Measurements from ENCODE around the gene UGT1A10.

Gene UGT1A10

GRCh38 chr2:233811087-233811486 is 174.8 kb downstream of the UGT1A10 start:
- no peak for DNase-seq

DNA sequence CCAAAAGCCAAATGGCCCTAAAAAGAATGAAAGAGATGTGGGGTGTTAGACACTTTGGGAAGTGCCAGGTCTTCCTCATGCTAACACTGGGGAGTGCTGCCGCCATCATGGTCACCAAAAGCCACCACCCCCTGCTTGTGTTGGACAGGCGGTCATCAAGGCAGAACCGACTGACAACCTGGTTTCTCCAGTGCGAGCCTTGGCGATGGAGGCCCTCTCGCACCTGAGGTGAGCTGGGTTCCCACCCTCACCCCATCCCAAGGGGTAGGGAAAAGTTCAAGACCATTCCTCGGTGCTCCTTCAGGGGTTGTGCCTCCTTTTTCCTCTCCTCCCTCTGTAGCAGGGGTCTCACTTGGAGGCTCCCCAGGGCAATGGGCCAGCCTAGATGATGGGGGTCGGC is 175.5 kb downstream of the UGT1A10 start:
- DNase-seq = no peak

DNA sequence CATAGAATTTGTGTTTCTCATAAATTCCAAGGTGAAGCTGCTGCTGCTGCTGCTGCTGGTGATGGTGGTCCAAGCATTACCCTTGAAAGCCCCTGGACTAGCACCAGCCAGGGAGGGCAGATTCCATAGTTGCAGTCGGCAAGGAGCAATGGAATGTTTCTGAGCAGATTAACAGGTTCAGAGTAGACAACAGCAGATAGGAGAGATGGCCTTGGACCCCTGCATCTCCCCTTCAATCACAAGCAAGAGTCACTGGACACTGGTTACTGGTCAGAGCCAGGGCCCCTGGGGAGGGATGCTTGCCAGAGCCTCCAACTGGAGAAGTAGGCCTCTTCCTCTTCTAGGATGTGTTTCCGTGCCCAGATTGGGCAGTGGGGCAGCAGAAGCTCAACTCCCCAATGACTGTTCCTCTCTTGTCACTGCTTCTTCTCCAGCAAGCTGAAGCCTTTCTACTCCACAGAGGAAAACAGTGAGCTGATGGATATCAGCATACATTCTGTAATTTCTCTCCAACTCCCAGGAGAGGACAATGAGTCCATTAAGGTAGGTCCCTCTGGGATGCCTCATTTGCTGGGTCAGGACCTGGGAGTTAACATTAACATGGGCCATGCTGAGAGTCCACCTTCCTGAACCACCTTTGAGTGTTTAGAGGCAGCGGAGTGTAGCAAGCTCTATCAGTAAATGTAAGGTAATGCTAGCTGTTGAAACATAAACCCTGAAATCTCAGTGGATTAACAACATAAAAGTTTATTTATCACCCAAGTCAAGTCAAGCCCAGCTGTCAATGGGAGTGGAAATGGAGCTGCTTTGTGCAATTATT is 177.2 kb downstream of the UGT1A10 start:
- no peak for DNase-seq

GRCh38 chr2:233814056-233814835 is 178.0 kb downstream of the UGT1A10 start:
- DNase-seq = no peak

DNA sequence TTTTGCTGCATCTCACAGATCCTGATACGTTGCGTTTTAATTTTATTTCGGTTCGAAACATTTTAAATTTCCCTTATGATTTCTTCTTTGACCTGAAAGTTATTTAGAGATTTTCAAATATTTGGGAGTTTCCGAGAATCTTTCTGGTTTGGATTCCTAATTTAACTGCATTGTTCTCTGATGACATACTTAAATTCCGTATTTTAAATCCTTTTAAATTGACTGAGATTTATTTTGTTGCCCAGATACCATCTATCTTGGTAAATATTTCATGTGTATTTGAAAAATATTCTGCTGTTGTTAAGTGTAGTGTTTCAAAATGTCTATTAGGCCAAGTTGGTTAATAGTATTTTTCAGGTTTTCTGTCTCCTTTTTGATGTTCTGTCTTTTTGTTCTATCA is 179.6 kb downstream of the UGT1A10 start:
- DNase-seq = no peak

DNA sequence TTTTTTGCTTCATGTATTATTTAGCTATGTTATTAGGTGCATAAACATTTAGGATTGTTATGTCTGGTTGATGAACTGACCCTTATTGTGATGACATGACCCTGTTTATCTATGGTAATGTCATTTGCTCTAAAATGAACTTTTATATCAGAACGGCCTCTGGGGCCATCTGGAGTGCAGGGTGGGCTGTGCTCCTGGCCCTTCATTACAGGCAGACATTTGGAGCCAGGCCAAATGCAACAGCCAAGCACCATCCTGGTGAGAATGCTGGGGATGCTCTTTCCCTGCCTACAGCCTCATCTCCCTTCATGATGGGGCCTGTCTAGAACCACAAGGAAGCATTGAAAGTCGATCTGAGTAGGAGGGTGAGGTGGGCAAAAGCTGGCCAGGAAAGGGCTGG is 180.1 kb downstream of the UGT1A10 start:
- peak; percentile 46 for DNase-seq

GRCh38 chr2:233816771-233817170 is 180.5 kb downstream of the UGT1A10 start:
- no peak for DNase-seq

- no peak for DNase-seq
Measured at GRCh38 chr2:233817361-233817911, 181.2 kb downstream of the UGT1A10 start.

DNA sequence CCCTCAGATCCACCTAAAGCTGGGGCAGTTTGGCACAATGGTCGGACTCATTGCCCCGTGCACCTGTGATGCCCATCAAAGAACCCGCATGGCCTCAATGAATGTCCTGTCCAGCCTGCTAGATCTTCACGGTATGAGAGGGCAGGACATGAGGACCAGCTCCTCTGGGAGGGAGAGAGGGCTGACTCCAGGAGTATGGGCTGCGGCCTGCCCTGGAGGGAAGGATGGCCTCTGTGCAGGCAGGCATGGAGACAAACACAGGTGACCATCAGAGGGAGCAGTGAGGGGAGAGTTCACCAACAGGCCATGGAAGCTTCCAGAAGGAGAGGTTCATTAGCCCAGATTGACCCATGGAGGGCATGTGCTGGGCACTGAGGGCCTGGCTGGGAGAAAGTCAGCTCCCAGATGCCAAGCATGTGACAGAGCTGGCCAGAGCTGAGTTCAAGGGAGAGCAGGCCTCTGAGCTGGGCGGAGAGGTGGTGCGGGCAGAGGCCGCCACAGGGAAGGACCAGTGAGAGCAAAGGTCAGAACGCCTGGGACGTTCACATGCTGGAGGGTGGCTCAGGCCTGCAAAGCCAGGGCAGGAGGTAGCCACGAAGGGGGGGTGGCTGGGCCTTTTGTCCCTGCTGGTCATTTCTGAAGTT is 181.9 kb downstream of the UGT1A10 start:
- DNase-seq = no peak

GRCh38 chr2:233818639-233819621 is 182.7 kb downstream of the UGT1A10 start:
- DNase-seq = no peak

- no peak for DNase-seq
Measured at GRCh38 chr2:233819884-233820773, 183.9 kb downstream of the UGT1A10 start.

DNA sequence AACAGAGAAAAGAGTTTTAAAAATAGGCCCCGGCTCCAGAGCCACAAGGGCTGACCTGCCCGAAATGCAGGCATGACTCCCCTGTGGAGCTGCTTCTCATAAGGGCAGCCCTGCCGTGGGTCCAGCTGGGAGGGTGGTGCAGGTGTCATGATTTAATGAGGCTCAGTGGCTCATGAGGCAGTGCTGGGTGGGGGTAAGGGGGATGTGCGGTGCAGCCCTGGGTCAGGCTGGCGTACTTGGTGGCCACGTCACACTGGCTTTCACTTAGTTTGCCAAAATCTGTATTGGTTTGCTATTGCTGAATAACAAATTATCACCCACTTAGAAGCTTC is 184.5 kb downstream of the UGT1A10 start:
- DNase-seq = no peak

DNA sequence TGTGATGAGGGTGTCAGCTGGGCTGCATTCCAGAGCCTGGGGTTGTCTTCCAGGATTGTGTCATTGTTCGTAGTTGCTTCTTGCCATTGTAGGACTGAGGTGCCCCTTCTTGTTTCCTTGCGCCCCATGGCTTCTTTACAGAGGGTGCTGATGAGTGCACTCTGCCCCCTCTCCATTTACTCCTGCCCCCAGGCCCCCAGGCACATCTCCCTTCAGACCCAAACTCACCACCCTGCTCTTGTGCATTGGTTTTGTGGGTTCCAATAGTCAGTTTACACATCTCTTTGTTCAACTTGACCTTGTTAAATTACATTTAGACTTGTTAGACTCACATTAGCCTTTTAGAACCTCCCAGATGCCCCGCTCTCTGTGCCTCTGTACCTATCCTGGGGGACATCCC is 184.9 kb downstream of the UGT1A10 start:
- DNase-seq = no peak

GRCh38 chr2:233821709-233822100 is 185.5 kb downstream of the UGT1A10 start:
- DNase-seq = no peak

- DNase-seq = no peak
Measured at GRCh38 chr2:233822101-233822771, 186.0 kb downstream of the UGT1A10 start.

All from NCI-H2171 treated with DMSO at 0.1 percent for 48 hours (cell line).